GM12878 (cell line): ENCODE data around the gene UBQLN4. TPM values are rescaled to one million over a fixed set of nuclear protein-coding genes. Genes with fewer than 3 reads are reported as not detected.

Experiments
- ATAC-seq: fragments of 200-7000 bp; cut with Tn5 transposase; 3 replicates; pipeline ENCODE4 v1.9.1; 2020; ENCODE audit warnings: mild to moderate bottlenecking, moderate library complexity
- BruUV-seq: library from RNA; stranded (reverse); fragments of 400-500 nt; replicated peaks from 2 replicates; lab custom pipeline; 2021; lab: Mats Ljungman, UMichigan
- CTCF ChIA-PET: fragments of 300-600 bp; sonication (Branson Sonifier 250); formaldehyde crosslinking; extraction: SDS; loops from one replicate; lab custom pipeline; 2021; ENCODE audit warnings: inconsistent platforms; lab: Yijun Ruan, JAX
- POLR2A ChIA-PET: fragments of 350-600 bp; formaldehyde crosslinking; extraction: SDS; loops from one replicate; lab custom pipeline; 2021; ENCODE audit warnings: inconsistent platforms; lab: Charles Lee
- RAD21 ChIA-PET: fragments of 300-600 bp; sonication (Branson Sonifier 250); formaldehyde crosslinking; loops from one replicate; lab custom pipeline; 2023; ENCODE audit warnings: antibody characterized with exemption; ENCODE audit not compliant: unreplicated experiment; lab: Charles Lee
- SMC1A ChIA-PET: fragments of 300-600 bp; sonication (Branson Sonifier 250); formaldehyde crosslinking; loops from one replicate; lab custom pipeline; 2023; ENCODE audit not compliant: unreplicated experiment, uncharacterized antibody; lab: Charles Lee
- DNase-seq: peaks from one replicate; pipeline ENCODE4 v3.0.0-alpha.2; 2011; ENCODE audit warnings: low read depth, low spot score
- FAIRE-seq: peaks from 3 replicates; lab custom pipeline; 2011; peaks lifted over from hg19 to GRCh38; lab: Jason Lieb, UNC
- H2AFZ ChIP-seq: 2 replicates; pipeline ENCODE4 v1.6.0; 2011; ENCODE audit warnings: low read depth, low read length, control low read depth; ENCODE audit not compliant: control insufficient read depth
- H3K27ac ChIP-seq: 2 replicates; pipeline ENCODE4 v1.5.1; 2011; ENCODE audit warnings: control low read depth; ENCODE audit not compliant: control insufficient read depth, insufficient read depth
- H3K27me3 ChIP-seq, 2 experiments: replicated peaks in 1 of 2; 2 replicates each; pipeline versions ENCODE4 v1.6.0 to v1.6.1; 2011; ENCODE audit warnings: low read length in 1 of 2; ENCODE audit not compliant: control insufficient read depth in 2 of 2, insufficient read depth in 2 of 2
- H3K36me3 ChIP-seq, 2 experiments: 2 replicates each; pipeline ENCODE4 v1.5.1; 2011; ENCODE audit warnings: low read length in 1 of 2; ENCODE audit not compliant: control insufficient read depth in 2 of 2, insufficient read depth in 2 of 2
- H3K4me1 ChIP-seq: 2 replicates; pipeline ENCODE4 v1.6.1; 2011; ENCODE audit warnings: mild to moderate bottlenecking, low read length, moderate library complexity, mixed read lengths; ENCODE audit not compliant: control insufficient read depth, insufficient read depth
- H3K4me2 ChIP-seq: 2 replicates; pipeline ENCODE4 v1.6.0; 2011; ENCODE audit warnings: control low read depth; ENCODE audit not compliant: control insufficient read depth, insufficient read depth
- H3K4me3 ChIP-seq: fragments of 200-600 bp; sonication (generic); 2 replicates; pipeline ENCODE4 v1.5.1; 2016
- H3K79me2 ChIP-seq: 2 replicates; pipeline ENCODE4 v1.6.0; 2011; ENCODE audit warnings: low read length; ENCODE audit not compliant: control insufficient read depth, insufficient read depth
- H3K9ac ChIP-seq: 2 replicates; pipeline ENCODE4 v1.8.0; 2011; ENCODE audit warnings: low read length, control low read depth, mixed read lengths; ENCODE audit not compliant: control insufficient read depth, insufficient read depth
- H3K9me3 ChIP-seq: replicated peaks from 3 replicates; pipeline ENCODE4 v1.5.1; 2011; ENCODE audit warnings: mild to moderate bottlenecking, low read length; ENCODE audit not compliant: control insufficient read depth, insufficient read depth
- H4K20me1 ChIP-seq: 2 replicates; pipeline ENCODE4 v1.6.0; 2011; ENCODE audit not compliant: control insufficient read depth, insufficient read depth
- BRCA1 ChIP-seq: IDR thresholded peaks from 2 replicates; pipeline ENCODE4 v1.6.1; 2011; ENCODE audit warnings: low read depth, low read length, improper control_type of control experiment
- CBX3 ChIP-seq: fragments of 200-600 bp; sonication (generic); IDR thresholded peaks from 2 replicates; pipeline ENCODE4 v1.6.1; 2016; ENCODE audit warnings: low read depth, borderline replicate concordance
- CTCF ChIP-seq, 3 experiments: IDR thresholded peaks in 2 of 3; conservative IDR thresholded peaks in 1 of 3; 2 replicates each; pipeline ENCODE4 v1.5.1; 2011; ENCODE audit warnings: low read depth in 3 of 3, low read length in 3 of 3, mild to moderate bottlenecking in 3 of 3, control low read depth in 2 of 3, moderate library complexity in 2 of 3, inconsistent platforms in 1 of 3, mixed read lengths in 1 of 3; ENCODE audit not compliant: control insufficient read depth in 2 of 3, insufficient read depth in 1 of 3; ENCODE audit errors: extremely low read depth in 1 of 3
- EGR1 ChIP-seq, 2 experiments: IDR thresholded peaks; 1 replicate in 1 of 2; 2 replicates in 1 of 2; pipeline ENCODE4 v1.6.1; 2011 to 2012; ENCODE audit warnings: low read depth in 2 of 2, low read length in 2 of 2, borderline replicate concordance in 1 of 2, mild to moderate bottlenecking in 1 of 2, moderate library complexity in 1 of 2
- HSF1 ChIP-seq: fragments of 150-350 bp; IDR thresholded peaks from 2 replicates; pipeline ENCODE4 v1.6.1; 2014; ENCODE audit warnings: mild to moderate bottlenecking, low read depth, low read length
- MEF2B ChIP-seq: fragments of 450-650 bp; IDR thresholded peaks from 2 replicates; pipeline ENCODE4 v1.6.1; 2018; ENCODE audit warnings: mild to moderate bottlenecking, moderate library complexity; ENCODE audit not compliant: partially characterized antibody, poor library complexity, severe bottlenecking
- NFXL1 ChIP-seq: fragments of 450-650 bp; IDR thresholded peaks from 2 replicates; pipeline ENCODE4 v1.6.1; 2017; ENCODE audit warnings: antibody characterized with exemption, mild to moderate bottlenecking, borderline replicate concordance
- NFYA ChIP-seq: IDR thresholded peaks from 2 replicates; pipeline ENCODE4 v1.6.1; 2011; ENCODE audit warnings: low read depth, mild to moderate bottlenecking, low read length, improper control_type of control experiment, borderline replicate concordance
- WGBS: methylation state at CpG from one replicate; pipeline ENCODE4 v1.1.6; 2016; ENCODE audit warnings: low lambda C conversion rate; ENCODE audit not compliant: insufficient replicate concordance, insufficient coverage; ENCODE audit errors: missing lambda C conversion rate; 5-methylcytosine and 5-hydroxymethylcytosine counted together
- in situ Hi-C: fragments of 300-500 bp; cut with MboI; formaldehyde crosslinking; loops from 9 replicates; pipeline ENCODE4 v1.14.3; 2018; ENCODE audit warnings: mixed read lengths
- intact Hi-C: fragments of 100-400 bp; cut with micrococcal nuclease; formaldehyde crosslinking; loops from one replicate; pipeline ENCODE4 v1.14.2; 2022; ENCODE audit not compliant: unreplicated experiment
- polyA plus RNA-seq, 11 experiments: library from polyadenylated mRNA; depleted of rRNA in 4 of 11; unstranded in 6 of 11; stranded (reverse) in 5 of 11; fragments of >200 nt; fragmentation: Nextera tagmentation in 4 of 11; fragmentation: Illumina TruSeq in 1 of 11; extraction: Ambion mirVana in 4 of 11; extraction: Trizol in 1 of 11; gene quantifications; 1 replicate in 1 of 11; 2 replicates in 10 of 11; pipeline versions ENCODE4 v1.2.1 to v1.2.3, GENCODE V29; 2011 to 2016; ENCODE audit warnings: inconsistent platforms in 2 of 11, missing spikeins in 2 of 11, low read depth in 1 of 11
- total RNA-seq, 4 experiments: library from RNA; depleted of rRNA in 3 of 4; stranded (reverse); fragments of >200 nt in 3 of 4; fragmentation: Illumina TruSeq in 1 of 4; extraction: Trizol in 1 of 4; gene quantifications; 2 replicates each; pipeline versions ENCODE4 v1.2.1 to v1.2.3, GENCODE V29; 2013 to 2021

The UBQLN4 gene
- total and polyA plus RNA-seq, 10 of the 15 experiments (the other 5 are each of a cell fraction or from before 2014, with no cell fraction given) = 10.0 to 44.6 (median 19.7) TPM

- no peak overlapping the region for H2AFZ ChIP-seq
- no peak overlapping the region for H3K4me3 ChIP-seq
- H3K4me2 ChIP-seq = no peak overlapping the region
- no peaks in the 10 kb centered on the region for H3K27me3 ChIP-seq
- H3K36me3 ChIP-seq = no peaks in the 10 kb centered on the region
- SMC1A ChIA-PET = interaction anchor here (0.9 to 2.0 kb wide), 4 partner anchors 12 to 65 kb away, joined by 4 to 9 read pairs (median 4); no protein-coding TSS in a partner anchor
- in situ Hi-C loops (no loop called here), intact Hi-C loops (no loop called here)
- CTCF ChIA-PET = interaction anchor here (0.8 to 2.5 kb wide), 3 partner anchors 12 to 65 kb away, joined by 3 to 14 read pairs (median 10); no protein-coding TSS in a partner anchor
- H3K79me2 ChIP-seq = no peaks in the 10 kb centered on the region
- RAD21 ChIA-PET = interaction anchor here (1.1 to 1.9 kb wide), 4 partner anchors 12 to 65 kb away, joined by 3 to 7 read pairs (median 4); no protein-coding TSS in a partner anchor
- no peak for TF ChIP-seq NFYA
- no peak for TF ChIP-seq NFXL1
- no peak for TF ChIP-seq EGR1 (IDR thresholded peaks at IDR 0.05; ENCODE audit: borderline replicate concordance in 1 of 2, low read depth in 2 of 2, low read length in 2 of 2)
- no peak for TF ChIP-seq BRCA1
- TF ChIP-seq MEF2B = no peak
- no peak for TF ChIP-seq CBX3
- TF ChIP-seq HSF1 = no peak
- TF ChIP-seq CTCF (IDR thresholded peaks at IDR 0.05 in 2 of 3, conservative IDR thresholded peaks at IDR 0.05 in 1 of 3; ENCODE audit: control insufficient read depth in 2 of 3, extremely low read depth in 1 of 3, insufficient read depth in 1 of 3, low read depth in 3 of 3, low read length in 3 of 3) = no peak
- FAIRE-seq = no peak
- POLR2A ChIA-PET = interaction anchor here (0.6 to 1.0 kb wide), 2 partner anchors 16 to 640 kb away, joined by 4 to 8 read pairs; no protein-coding TSS in a partner anchor
- H3K4me1 ChIP-seq = no peaks in the 10 kb centered on the region
- no peak overlapping the region for H3K27ac ChIP-seq
- no peak overlapping the region for H3K9ac ChIP-seq
- DNase-seq = no peak
- no peak for ATAC-seq
- no peaks in the 10 kb centered on the region for H3K9me3 ChIP-seq
- no TSS peak for BruUV-seq
- H4K20me1 ChIP-seq = no peaks in the 10 kb centered on the region
- WGBS = 79% methylated on average over 10 of the region's 10 CpGs
Observed at GRCh38 chr1:156001021-156001661, 52.5 kb downstream of the UBQLN4 start.
